Measurements from ENCODE around the gene IL1RL1.
A peak's percentile ranks its signal among the peaks of the same experiment; 100 is the strongest.
"Not testable (repeated sequence)": the region's sequence is repeated elsewhere in the genome, so short reads cannot be mapped to it uniquely, and the experiment has no call there.

Gene IL1RL1

DNA sequence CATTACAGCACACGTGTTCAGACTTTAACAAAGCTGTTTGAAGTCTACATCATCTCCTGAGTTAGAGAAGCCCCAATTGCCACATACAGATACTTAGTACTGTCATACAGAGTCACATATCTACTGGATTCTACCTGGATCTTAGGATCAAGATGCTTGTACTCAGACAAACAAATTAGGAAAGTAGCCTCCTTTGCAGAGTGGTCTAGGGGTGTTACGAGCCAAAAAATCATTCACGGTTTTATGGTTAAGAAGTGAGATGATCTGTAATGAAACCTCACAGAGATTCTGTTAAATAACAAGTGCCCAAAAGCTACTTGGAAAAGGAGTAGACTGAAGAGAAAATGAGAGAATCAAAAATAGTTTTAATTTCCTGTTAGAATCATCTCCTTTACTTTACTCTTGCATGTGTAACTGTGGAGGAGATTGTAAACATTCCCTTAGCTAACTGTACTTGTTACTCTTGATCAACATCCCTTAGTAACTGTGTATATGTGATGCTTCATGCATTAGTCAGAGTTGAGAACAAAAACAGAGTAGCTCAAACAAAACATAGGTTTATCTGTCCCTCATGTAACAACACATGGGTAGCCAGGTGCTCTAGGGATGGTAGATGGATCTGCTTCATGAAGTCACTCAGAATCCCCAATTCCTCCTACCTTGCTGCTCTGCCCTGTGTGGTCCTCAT is 16.4 kb upstream of the IL1RL1 start:
- DNase-seq (ENCODE audit: low spot score) = no peak

DNA sequence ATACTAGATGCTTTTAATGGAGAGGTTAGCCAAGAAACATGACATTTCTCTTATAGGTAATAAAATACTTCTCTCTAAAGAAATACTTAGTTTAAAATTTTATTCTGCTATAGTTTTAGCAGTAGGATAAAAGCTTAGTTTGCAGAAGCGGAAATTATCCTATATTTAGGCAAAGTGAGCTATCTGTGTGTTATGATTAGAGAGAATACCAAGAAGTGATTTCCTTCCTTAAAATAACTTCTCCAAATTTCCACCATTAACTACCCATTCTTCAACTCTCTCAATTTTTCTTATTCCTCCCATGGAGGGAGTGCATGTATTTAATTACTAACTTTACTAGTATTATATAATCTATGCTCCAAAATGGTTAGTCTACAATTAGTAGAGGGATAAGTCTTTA is 15.8 kb upstream of the IL1RL1 start:
- no peak for DNase-seq (ENCODE audit: low spot score)

DNA sequence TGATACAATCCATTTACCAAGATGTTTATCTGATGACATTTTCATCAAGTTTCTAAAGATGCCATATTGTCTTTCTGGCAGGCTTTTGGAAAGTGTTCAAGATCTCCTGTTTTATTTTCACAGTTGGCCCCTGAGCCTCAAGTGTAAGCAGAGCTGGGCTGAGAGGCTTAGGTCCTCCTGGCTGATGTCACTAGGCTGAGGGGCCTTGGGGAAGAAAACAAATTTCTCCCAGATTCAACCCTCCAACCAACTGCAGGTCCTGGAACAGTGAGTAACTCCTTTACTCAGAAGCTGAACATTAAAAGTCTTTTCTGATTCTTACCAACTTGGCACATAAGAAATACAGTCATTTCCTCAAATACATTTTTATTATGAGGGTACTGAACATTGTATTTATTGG is 14.9 kb upstream of the IL1RL1 start:
- DNase-seq (ENCODE audit: low spot score) = no peak

DNA sequence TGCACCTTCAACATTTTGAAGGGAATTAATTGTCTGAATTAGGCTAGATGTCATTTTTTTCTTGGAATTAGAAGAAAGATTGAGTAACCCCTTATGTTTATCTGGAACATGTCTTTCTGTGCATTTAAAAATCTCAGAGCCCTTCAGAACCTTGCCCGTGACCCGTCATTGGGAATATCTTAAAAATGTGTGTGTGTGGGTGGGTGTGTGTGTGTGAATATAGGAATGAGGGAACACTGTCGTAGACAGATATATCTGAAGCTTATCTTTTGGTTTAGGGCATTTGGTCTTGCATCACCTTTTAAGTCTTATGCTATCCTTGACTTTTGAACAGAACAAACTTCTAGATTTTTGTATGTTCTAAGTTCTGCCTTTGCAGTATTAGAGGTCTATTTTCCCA is 13.5 kb upstream of the IL1RL1 start:
- DNase-seq (ENCODE audit: low spot score) = no peak

DNA sequence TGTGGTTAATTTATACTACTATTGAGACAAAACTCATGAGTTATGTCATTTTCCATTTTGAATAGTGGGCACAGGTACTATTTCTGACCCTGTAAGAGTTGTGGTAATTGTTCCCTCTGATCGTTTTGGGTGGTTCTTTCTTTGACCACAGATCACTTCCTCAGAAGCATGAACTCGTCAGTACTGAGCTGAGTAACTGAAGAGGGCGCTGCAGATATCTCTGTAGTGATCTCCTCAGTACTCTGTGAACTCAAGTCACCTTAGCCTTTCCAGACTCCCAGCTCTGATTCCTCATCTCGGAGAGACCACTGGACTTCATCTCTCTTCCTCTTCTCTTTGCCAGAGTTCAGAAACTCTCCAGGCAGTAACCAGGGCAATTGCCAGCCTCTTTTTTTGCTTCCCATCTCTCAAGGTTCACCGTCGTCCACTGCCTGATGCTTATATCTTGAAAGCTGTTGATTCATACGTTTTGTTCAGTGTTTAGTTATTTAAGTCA is 9.4 kb upstream of the IL1RL1 start:
- peak; percentile 50 for DNase-seq (ENCODE audit: low spot score)

DNA sequence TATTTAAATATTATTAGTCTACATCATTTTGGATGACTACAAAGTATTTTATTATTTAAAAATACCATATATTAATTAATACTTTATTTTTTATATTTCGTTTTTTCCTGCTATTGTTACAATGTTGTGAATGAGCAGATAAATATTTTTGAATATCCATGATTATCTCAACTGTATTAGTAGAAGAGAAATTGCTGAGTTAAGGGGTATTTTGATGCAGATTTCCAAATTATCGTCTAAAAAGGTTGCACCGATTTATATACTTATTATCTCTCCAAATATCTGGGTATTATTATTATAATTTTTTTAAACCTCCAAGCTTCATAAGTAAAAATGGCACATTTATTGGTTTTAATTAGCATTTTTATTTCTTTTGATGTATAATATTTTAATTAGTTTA is 8.9 kb upstream of the IL1RL1 start:
- DNase-seq (ENCODE audit: low spot score) = no peak

DNA sequence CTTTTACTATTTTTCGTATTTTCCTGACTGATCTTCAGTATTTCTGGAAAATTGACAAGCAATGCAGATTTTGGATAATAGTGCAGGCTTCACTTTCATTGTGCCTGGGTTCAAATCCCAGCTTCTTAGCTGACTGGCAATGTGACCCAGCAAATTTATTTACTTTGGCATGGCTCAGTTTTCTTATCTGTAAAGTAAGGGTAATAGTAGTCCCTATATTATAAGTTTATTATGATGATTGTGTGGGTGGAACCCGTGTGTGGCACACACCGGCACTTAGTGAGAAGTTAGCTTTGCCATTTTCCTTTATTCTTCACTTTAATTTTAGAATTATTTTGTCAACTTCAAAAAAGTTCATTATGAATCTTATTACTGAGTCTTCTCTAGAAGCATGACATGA is 7.8 kb upstream of the IL1RL1 start:
- DNase-seq (ENCODE audit: low spot score) = no peak

DNA sequence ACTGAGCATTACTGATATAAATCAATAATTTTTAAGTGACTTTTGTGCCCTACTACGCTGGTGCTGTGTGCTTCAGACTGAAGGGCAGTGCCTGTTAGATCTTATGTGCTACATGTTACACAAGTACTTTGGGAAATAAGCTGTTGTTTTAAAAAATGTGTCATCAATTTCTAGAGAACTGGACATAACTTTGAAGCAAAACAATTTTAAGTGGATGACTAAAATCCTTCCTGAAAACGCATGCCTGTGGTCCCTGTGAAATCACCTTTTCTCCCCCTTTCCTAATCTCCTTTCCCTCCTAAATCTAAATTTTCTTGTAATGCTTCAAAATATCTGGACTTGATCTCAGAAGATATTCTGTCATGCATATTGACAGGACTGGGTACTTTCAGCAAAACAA is 7.1 kb upstream of the IL1RL1 start:
- DNase-seq (ENCODE audit: low spot score) = no peak

DNA sequence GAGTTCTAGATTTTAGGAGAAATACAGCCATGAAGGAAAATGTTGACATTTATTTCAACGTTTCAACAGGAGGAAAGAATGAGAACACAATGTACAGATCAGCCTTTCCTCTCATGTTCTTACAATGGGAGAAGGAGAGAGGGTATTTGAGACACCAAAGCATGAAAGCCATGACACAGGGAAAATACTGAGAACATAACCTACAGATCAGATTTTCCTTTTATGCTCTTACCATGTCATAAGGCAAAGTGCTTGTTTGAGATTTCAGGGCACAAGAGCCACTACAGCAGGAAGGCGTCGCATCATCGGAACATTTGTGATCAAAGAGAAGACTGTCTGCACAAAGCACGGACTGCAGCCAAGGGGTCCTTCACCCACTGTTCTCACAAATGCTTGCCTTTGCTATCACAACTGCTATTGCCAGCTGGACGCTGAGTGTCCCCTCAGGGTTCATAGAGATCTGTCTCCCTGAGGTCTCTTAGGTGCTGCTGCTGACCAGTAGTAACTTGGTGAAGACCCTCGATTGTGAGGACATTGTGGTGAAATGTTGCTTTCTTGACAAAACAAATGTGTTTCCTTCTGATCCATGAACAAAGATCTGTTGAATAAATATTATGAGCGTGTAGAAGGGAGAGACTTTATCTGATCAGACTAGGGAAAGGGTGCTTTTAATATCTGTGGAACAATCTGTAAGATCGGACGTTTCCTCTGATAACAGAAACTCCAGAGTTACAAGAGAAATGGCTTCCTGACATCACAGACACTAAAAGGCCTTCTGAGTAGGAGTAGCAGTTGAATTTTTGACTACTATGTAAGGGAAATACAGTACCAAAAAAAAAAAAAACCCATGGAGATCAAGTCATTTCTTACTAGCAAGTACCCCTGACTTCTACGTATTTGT is 6.4 kb upstream of the IL1RL1 start:
- DNase-seq (ENCODE audit: low spot score) = no peak

DNA sequence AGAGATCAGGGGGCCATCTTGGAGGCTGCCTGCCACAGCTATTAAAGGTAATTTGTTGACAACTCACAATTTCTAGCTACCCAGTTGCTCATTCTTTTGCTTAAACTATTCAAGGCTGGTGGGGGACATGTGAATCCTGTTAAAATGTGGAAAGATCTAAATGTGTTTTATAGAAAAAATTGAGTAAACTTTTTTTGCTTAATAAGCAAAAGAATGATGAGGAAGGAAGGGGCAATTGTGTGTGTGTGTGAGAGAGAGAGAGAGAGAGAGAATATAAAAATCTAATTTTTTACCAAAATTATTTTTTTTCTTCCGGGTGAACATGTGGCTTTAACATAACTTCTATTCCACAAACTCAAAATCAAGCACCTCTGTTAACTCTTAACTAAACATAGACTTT is 5.2 kb upstream of the IL1RL1 start:
- DNase-seq (ENCODE audit: low spot score) = no peak

DNA sequence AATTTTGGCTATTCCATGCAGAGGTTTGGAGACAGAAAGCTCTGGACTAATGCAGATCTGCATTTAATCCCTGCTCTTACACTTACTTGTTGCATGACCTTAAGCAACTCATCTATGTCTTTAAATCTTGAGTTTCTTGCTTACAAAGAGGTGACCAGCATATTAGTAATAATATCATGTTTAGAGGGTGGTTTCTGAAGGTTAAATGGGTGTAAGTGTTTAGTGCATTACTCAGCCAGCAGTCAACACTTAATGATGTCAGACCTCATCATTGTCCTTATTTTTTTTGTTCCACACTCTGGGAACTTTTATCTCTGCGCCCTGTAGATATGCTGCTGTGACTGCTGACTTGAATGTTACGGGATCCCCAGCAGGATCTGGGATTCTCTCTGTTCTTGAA is 1.7 kb downstream of the IL1RL1 start:
- no peak for DNase-seq (ENCODE audit: low spot score)

DNA sequence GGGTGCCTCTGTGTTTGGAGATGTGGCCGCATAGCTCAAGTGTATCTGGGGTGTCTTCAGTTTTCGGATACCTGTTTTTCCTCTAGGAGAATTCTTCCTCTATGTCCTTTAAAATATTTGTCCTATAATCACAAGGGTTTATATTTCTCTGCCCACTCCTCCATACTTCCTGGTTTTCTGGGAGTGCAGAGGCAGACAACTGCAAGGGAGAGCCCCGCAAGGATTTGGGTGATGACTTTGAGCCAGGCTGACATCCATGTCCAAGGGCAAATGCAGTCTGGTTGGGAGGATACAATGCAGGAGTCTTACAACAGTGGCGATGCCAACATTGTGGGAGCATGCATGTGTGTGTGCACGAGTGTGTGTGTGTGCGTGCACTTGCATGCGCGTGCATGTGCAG is 2.1 kb downstream of the IL1RL1 start:
- no peak for DNase-seq (ENCODE audit: low spot score)

DNA sequence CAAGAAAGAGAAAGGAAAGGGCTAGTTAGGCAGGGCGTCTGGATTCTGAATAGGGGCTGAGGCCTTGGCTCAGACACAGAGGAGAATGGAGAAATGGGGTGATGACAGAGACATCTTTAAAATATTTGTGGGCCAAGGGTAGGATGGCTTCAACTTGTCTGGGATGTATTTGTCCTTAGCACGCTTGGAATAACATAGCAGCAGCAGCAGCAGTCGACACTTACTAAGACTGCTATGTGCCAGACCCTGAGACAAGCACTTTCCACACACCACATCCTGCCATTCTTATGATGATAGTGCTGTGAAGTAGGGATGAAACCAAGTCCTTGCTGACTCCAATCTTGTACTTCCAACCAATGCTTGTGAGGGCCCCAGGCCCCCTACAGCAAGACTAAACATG is 2.6 kb downstream of the IL1RL1 start:
- DNase-seq (ENCODE audit: low spot score) = no peak

DNA sequence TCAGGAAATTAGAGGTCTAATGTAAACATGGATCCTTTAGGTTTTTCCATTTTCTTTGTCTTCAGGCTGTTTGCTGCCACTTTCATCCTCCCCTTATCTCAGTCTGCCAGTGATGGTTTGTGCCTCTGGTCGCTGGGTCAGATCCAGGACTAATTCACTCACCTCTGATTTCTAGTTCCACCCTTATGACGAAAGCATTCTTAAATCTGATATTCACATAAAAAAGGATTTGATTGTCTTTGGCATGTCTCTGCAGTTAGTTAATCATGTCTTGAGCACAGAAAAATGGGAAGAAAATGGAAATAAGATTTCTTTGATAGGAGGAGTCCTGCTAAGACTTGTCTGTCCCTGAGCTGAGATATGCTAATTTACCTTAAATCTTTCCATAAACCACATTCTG is 4.6 kb downstream of the IL1RL1 start:
- DNase-seq (ENCODE audit: low spot score) = no peak

DNA sequence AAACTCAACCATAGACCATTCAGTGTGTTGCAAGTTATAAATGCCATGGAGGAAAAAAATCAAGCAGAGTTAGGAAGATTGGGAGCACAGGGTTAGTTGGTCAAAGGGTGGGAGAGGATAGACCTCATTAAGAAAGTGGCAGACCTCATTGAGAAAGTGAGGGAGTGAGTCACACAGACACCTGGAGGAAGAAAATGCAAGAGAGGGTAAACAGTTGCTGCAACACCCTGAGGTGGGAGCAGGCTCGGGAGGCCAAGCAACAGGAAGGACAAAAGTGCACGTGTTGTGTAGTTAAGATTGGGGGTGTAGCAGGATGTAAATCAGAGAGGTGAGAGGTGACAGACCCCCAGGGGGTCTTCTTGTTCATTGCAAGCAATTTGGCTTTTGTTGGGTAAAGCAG is 6.4 kb downstream of the IL1RL1 start:
- DNase-seq (ENCODE audit: low spot score) = no peak

DNA sequence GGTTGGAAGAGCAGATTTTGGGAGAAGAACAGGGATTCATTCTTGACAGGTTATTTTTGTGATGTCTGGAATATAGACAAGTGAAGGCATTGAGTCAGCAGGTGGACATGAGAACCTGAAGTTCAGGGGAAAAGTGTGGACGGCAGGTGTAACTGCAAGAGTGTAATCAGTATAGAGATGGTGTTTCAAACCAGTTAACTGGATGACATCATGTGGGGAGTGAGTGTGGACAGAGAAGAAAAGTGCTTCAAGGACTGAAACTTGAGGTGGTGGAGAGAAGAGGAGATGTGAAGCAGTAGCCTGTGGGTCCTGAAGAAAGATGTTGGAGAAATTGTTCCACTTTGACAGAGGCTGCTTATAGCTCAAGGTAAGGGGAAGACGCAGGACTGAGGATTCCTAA is 7.1 kb downstream of the IL1RL1 start:
- DNase-seq (ENCODE audit: low spot score) = no peak

DNA sequence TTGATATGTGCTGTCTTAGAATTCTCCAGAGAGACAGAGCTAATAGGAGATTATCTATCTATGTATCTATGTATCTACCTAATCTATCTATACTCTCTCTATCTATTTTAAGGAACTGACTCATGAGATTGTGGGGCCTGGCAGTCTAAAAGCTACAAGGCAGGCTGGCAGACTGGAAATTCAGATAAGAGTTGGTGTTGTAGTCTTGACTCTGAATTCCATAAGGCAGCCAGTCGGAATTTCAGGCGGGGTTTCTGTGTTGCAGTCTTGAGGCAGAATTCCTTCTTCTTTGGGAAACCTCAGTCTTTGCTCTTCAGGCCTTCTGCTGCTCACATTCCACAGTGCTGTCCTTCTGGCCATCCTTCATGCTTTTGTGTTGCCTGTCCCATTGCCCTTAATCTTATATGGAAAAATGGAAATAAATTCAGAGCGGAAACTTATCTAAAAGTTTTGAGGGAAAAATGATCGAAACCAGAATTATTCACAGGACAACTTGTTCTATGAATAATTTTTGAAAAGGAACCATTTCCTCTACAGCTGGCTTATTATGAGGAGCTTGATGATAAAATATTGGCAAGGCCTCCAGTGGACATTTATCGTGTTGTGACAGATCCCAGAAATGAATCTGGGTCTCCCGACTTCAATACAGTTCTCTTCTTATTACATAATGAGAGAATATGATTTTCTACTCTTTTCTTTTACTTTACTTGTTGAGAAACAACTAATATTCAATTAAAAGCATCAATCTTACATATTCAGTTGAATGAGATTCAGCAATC is 10.8 kb downstream of the IL1RL1 start:
- DNase-seq (ENCODE audit: low spot score) = no peak

DNA sequence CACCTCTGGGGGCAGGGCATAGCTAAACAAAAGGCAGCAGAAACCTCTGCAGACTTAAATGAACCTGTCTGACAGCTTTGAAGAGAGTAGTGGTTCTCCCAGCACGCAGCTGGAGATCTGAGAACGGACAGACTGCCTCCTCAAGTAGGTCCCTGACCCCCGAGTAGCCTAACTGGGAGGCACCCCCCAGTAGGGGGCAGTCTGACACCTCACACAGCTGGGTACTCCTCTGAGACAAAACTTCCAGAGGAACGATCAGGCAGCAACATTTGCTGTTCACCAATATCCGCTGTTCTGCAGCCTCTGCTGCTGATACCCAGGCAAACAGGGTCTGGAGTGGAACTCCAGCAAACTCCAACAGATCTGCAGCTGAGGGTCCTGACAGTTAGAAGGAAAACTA is 13.6 kb downstream of the IL1RL1 start:
- DNase-seq (ENCODE audit: low spot score) = not testable (repeated sequence)

DNA sequence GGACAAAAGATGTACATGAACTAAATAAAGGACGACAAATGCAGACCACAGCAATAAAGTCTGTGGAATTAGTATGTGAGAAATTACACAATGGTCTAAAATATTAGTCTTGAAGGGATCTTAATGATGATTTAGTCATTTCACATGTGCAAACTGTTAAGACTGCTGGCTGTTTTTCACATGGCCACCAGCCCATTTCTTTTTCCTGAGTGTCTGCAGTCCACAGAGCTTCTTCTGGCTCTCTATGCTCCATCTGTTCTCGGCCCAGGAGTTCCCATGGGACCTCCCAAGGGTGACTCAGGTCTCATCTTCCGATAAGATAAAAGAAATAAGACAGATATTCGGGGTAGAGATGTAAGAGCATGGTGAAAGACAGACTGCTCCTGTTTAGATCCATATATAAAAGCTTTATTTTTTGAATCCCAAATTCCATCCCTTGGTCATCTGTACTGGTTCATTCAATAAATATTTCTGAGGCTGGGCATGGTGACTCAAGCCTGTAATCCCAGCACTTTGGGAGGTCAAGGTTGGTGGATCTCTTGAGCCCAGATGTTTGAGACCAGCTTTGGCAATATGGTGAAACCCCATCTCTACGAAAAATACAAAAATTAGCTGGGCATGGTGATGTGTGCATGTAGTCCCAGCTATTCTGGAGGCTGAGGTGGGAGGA is 20.1 kb downstream of the IL1RL1 start:
- DNase-seq (ENCODE audit: low spot score) = no peak

DNA sequence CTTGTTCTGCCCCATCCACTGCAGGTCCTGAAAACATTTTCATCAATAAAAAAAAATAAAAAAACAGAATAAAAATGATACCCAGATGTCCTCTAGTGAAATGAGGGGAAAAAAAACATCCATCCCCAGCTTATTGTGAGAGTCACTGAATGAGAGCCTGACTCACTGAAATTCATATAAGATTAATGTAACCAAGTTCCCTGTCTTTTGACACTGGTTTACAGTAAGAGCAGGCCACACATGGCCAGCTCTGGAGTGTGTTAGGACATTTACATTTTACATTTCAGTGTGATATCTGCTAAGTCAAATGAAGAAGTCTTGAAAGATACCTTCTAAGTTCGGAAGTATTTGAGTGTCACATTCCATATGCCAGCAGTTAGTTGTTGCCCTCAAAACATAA is 23.1 kb downstream of the IL1RL1 start:
- no peak for DNase-seq (ENCODE audit: low spot score)

DNA sequence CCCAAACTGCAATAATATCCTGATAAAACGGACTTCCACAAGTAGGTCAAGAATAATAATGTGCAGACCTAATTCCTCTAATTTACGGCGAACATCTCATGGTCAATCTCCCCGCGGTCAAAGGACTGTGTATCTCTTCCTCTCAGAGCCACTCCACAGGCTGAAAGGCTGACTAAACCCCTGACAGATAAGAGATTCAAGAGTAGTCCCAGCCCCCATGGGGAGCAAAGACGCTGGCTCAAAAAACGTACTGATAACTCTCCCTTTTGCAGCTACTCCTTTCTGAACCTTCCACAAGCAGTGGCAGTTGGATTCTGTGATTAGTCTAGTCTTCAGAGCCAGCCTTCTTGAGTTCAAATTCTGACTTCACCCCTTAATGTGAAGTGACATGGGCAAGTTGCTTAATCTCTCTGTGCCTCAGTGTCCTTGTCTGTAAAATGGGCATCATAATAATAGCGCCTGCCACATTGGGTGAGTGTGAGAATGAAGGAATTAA is 24.6 kb downstream of the IL1RL1 start:
- no peak for DNase-seq (ENCODE audit: low spot score)

DNA sequence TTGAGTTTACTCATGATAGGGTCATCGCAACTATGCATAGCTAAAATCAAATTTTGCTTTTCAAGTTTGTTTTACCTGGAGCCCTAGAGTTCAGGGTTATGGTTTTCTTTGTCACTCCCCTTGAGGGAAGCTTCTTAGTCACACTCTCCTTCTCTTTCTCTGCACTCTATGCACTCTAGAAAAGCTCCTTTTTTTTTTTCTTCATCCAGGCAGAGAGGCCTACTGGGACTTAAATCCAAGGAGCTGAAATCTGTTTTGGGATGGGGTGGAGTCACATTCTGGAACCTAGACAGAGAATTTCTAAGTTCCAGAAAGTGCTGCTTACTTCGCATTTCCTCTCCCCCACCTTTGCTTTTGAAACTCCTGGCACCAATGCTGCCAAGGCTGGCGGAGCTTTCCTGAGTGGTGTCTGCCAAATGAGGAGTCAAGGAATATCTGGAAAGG is 25.2 kb downstream of the IL1RL1 start:
- DNase-seq (ENCODE audit: low spot score) = no peak

All from iPS-NIHi11 (cell line).